Sigmoid colon (tissue), 7 donors: ENCODE measurements around the gene TTC33. TPM values are rescaled to one million over a fixed set of nuclear protein-coding genes. Genes with fewer than 3 reads are reported as not detected.

ENCODE experiments used
- DNase-seq: peaks from one replicate; pipeline ENCODE4 v3.0.0-alpha.2; 2019
- H3K27ac ChIP-seq, 4 donors: fragments of 200-600 bp; sonication (generic); one replicate each; pipeline ENCODE4 v1.5.1; 2016 to 2019; ENCODE audit warnings: mild to moderate bottlenecking in 1 of 4
- H3K27me3 ChIP-seq, 3 donors: fragments of 200-600 bp; sonication (generic); one replicate each; pipeline ENCODE4 v1.5.1; 2019; ENCODE audit warnings: mild to moderate bottlenecking in 1 of 3
- H3K36me3 ChIP-seq, 4 donors: fragments of 200-600 bp; sonication (generic); one replicate each; pipeline ENCODE4 v1.5.1; 2016 to 2019
- H3K4me1 ChIP-seq, 4 donors: fragments of 200-600 bp; sonication (generic); one replicate each; pipeline ENCODE4 v1.5.1; 2017 to 2019
- H3K4me3 ChIP-seq, 4 donors: fragments of 200-600 bp; sonication (generic); one replicate each; pipeline ENCODE4 v1.5.1; 2017 to 2019; ENCODE audit warnings: mild to moderate bottlenecking in 2 of 4, moderate library complexity in 1 of 4
- H3K9me3 ChIP-seq, 4 donors: fragments of 200-600 bp in 3 of 4; sonication (generic) in 3 of 4; one replicate each; pipeline versions ENCODE4 v1.5.1 to v1.6.1; 2013 to 2019
- EP300 ChIP-seq, 4 donors: sonication (generic); formaldehyde crosslinking; IDR thresholded peaks; one replicate each; pipeline ENCODE4 v1.6.1; 2017; ENCODE audit warnings: antibody characterized with exemption in 4 of 4
- POLR2A ChIP-seq, 2 donors: fragments of 450-650 bp; IDR thresholded peaks; one replicate each; pipeline ENCODE4 v1.6.1; 2016; ENCODE audit warnings: antibody characterized with exemption in 2 of 2, mild to moderate bottlenecking in 2 of 2, moderate library complexity in 2 of 2
- POLR2AphosphoS5 ChIP-seq, 4 donors: sonication (generic); formaldehyde crosslinking; IDR thresholded peaks; one replicate each; pipeline ENCODE4 v1.6.1; 2017; ENCODE audit warnings: antibody characterized with exemption in 4 of 4
- WGBS, 2 donors: extraction: QIAGEN DNeasy Blood & Tissue Kit; methylation state at CpG; one replicate each; pipeline ENCODE4 v1.1.7; 2013; 5-methylcytosine and 5-hydroxymethylcytosine counted together
- intact Hi-C: fragments of 100-400 bp; cut with DNase I; formaldehyde crosslinking; loops from one replicate; pipeline ENCODE4 v1.15.1; 2023
- polyA plus RNA-seq, 3 donors: library from polyadenylated mRNA; stranded (reverse); fragments of 200-250 nt; gene quantifications; one replicate each; pipeline ENCODE4 v1.2.3, GENCODE V29; 2013
- total RNA-seq, 4 donors: library from RNA; depleted of rRNA; stranded (reverse); fragments of >200 nt; gene quantifications; one replicate each; pipeline ENCODE4 v1.1.0, GENCODE V29; 2016
- TF ChIP-seq, protein P1 (sequence below), 4 experiments: fragments of 450-650 bp in 3 of 4; fragments of 200-600 bp in 1 of 4; IDR thresholded peaks; one replicate each; pipeline ENCODE4 v1.5.1; 2016 to 2019; ENCODE audit warnings: antibody characterized with exemption in 4 of 4, mild to moderate bottlenecking in 3 of 4, moderate library complexity in 2 of 4
- donor health status: healthy with polysubstance abuse.
- donor health status: Bipolar disorder and iron deficiency.
- donor health status: healthy.

The TTC33 gene
- total and polyA plus RNA-seq, 7 donors, result 6.6 to 33.2 (median 18.0) TPM

DNA sequence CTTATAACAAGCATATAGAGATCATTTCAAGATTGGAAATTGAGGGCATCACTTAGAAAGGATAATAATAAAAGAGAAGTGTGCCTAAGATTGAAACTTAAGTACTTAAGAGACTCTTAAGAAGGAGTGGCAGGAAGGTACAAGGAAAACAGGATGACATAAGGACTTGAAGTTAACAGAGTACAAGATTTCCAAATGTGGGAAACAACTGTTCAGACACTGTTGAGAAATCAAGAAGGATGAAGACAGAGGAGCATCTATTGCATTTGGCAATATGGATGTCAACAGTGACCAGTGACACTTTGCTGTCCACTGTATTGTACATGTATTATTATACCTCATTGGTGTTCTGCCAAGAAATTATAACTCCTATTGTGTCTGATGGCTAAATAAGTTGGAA, 233.8 kb downstream of the TTC33 start:
- intact Hi-C loops, result no loop called here

DNA sequence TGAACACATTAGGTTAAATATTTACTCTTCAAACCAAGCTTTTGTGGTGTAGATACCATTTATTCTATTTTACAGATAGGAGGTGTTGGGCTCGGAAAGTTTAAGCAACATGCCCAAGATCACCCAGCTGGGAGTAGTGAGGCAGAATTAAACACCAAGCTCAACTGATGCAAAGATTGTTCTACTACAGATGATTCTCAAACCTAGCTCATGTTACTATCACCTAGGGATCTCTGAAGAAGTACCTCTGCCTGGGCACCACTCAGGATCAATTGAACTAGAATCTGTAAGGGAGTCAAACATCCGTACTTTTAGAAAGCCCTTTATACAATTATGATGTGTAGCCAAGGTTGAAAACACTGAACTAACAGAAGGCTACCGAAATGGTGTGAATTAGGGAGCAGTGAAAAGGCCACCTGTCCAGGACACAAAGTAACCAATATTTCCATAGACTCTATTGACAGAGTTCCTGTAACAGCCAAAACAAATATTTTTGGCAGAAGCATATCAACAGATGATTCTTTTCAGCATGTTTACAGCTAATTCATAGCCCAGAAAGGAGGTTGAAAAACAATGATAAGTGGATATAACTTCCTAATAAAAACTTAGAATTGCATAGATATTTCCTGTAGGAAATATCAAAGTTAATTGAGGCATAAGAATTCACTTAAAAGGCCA, 234.5 kb downstream of the TTC33 start:
- no peak for DNase-seq
- Histone ChIP-seq H3K4me3 (no peak overlapping the region), H3K9me3 (peaks cover 0 to 1% (median 0%) of the 10 kb centered on the region in 4 donors), H3K36me3 (no peaks in the 10 kb centered on the region), H3K4me1 (peaks cover 0 to 12% (median 3%) of the 10 kb centered on the region in 4 donors), H3K27ac (no peak overlapping the region), H3K27me3 (no peaks in the 10 kb centered on the region)
- no peak for TF ChIP-seq POLR2A (IDR thresholded peaks at IDR 0.05)
- TF ChIP-seq, protein P1, sequence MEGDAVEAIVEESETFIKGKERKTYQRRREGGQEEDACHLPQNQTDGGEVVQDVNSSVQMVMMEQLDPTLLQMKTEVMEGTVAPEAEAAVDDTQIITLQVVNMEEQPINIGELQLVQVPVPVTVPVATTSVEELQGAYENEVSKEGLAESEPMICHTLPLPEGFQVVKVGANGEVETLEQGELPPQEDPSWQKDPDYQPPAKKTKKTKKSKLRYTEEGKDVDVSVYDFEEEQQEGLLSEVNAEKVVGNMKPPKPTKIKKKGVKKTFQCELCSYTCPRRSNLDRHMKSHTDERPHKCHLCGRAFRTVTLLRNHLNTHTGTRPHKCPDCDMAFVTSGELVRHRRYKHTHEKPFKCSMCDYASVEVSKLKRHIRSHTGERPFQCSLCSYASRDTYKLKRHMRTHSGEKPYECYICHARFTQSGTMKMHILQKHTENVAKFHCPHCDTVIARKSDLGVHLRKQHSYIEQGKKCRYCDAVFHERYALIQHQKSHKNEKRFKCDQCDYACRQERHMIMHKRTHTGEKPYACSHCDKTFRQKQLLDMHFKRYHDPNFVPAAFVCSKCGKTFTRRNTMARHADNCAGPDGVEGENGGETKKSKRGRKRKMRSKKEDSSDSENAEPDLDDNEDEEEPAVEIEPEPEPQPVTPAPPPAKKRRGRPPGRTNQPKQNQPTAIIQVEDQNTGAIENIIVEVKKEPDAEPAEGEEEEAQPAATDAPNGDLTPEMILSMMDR (IDR thresholded peaks at IDR 0.05), result no peak
- TF ChIP-seq POLR2AphosphoS5 (IDR thresholded peaks at IDR 0.05), result no peak
- TF ChIP-seq EP300 (IDR thresholded peaks at IDR 0.05), result no peak
- intact Hi-C loops, result no loop called here
- 71 to 80% methylated on average over 3 of the region's 3 CpGs for WGBS, 2 donors

More for the DNA sequence above, 233.8 kb downstream of the TTC33 start:
- no peak for DNase-seq
- Histone ChIP-seq H3K27me3 (no peaks in the 10 kb centered on the region), H3K4me3 (no peak overlapping the region), H3K36me3 (no peaks in the 10 kb centered on the region), H3K27ac (no peak overlapping the region), H3K9me3 (peaks cover 0 to 1% (median 0%) of the 10 kb centered on the region in 4 donors), H3K4me1 (peaks cover 0 to 12% (median 3%) of the 10 kb centered on the region in 4 donors)
- TF ChIP-seq, protein P1 (IDR thresholded peaks at IDR 0.05), result no peak
- TF ChIP-seq POLR2AphosphoS5 (IDR thresholded peaks at IDR 0.05) (no peak), EP300 (IDR thresholded peaks at IDR 0.05) (no peak), POLR2A (IDR thresholded peaks at IDR 0.05) (no peak)

DNA sequence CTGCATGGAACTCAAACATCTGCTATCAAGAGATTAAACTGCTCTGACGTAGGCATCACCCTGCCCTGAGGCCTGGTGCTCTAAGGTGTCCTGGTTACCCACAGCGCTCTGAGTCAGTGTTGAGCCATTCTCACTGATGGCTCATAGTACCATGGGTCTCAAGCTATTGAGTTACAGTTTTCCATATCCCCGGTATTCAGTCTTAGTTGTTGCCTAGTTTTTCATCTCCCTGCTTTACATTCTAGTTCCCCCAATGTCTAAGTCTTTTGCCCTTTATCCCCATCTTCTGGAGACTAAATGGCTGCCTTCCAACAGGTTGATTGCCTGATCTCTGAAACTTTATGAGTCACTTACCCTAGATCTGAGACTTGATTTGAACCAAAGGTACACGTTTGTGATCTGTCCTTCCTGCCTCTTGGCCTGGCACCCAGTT, 237.3 kb downstream of the TTC33 start:
- Histone ChIP-seq H3K36me3 (no peaks in the 10 kb centered on the region), H3K9me3 (no peaks in the 10 kb centered on the region), H3K4me1 (peaks cover 0 to 12% (median 3%) of the 10 kb centered on the region in 4 donors), H3K4me3 (no peak overlapping the region), H3K27me3 (no peaks in the 10 kb centered on the region), H3K27ac (no peak overlapping the region)
- DNase-seq, result no peak
- intact Hi-C loops, result no loop called here
- 72 to 78% methylated on average over 4 of the region's 4 CpGs for WGBS, 2 donors
- TF ChIP-seq POLR2A (IDR thresholded peaks at IDR 0.05), result no peak

DNA sequence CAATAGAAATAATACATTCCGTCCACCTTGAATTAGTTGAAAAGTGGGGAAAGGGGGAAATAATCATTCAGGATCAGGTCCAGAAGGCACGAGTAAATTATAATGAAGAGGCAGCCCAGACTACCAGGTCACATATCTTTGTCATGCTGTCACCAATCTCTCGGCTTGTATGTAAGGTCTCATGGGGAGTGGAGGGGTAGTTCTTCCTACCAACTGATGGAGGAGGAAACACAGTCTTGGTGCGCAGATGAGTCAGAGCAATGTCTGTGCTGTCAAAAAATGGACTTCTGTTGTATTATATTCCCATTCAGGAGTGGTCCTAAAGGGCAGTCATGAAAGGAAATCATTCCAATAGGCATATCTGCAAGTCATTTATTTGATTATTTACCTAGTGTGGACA, 240.3 kb downstream of the TTC33 start:
- TF ChIP-seq POLR2A (IDR thresholded peaks at IDR 0.05), result no peak
- TF ChIP-seq, protein P1 (IDR thresholded peaks at IDR 0.05), result no peak
- TF ChIP-seq POLR2AphosphoS5 (IDR thresholded peaks at IDR 0.05), result no peak
- Histone ChIP-seq H3K4me1 (peaks cover 0 to 12% (median 3%) of the 10 kb centered on the region in 4 donors), H3K36me3 (no peaks in the 10 kb centered on the region), H3K27ac (no peak overlapping the region), H3K4me3 (no peak overlapping the region), H3K27me3 (no peaks in the 10 kb centered on the region), H3K9me3 (no peaks in the 10 kb centered on the region)
- no peak for DNase-seq
- 77 to 94% methylated on average over 4 of the region's 4 CpGs for WGBS, 2 donors
- intact Hi-C loops, result no loop called here

DNA sequence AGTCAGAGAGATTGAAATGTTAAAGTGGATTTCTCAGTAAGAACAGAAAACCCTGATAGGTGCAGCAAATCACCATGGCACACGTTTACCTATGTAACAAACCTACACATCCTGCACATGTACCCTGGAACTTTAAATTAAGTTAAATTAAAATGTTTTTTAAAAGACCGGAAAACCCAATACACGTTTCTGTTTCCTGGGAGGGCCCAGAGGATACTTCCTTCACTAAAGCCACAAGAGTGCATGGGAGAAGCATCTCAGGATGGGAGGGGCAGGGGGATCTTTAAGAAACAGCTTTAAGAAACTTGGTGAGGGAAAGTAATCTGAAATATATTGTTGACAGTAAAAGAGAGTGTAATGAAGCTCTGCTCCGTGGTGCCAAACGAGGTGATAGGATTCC, 240.8 kb downstream of the TTC33 start:
- Histone ChIP-seq H3K9me3 (no peaks in the 10 kb centered on the region), H3K36me3 (no peaks in the 10 kb centered on the region), H3K4me3 (no peak overlapping the region), H3K27ac (no peak overlapping the region), H3K4me1 (peaks cover 0 to 12% (median 3%) of the 10 kb centered on the region in 4 donors), H3K27me3 (no peaks in the 10 kb centered on the region)
- DNase-seq, result no peak
- WGBS, 2 donors, result 50 to 85% methylated on average over 5 of the region's 5 CpGs
- TF ChIP-seq, protein P1 (IDR thresholded peaks at IDR 0.05), result no peak
- no peak for TF ChIP-seq POLR2A (IDR thresholded peaks at IDR 0.05)
- no peak for TF ChIP-seq EP300 (IDR thresholded peaks at IDR 0.05)
- no peak for TF ChIP-seq POLR2AphosphoS5 (IDR thresholded peaks at IDR 0.05)
- intact Hi-C loops, result no loop called here
